Spinal cord (tissue), 10 donors: ENCODE data around the gene BORCS6. TPM values are rescaled to one million over a fixed set of nuclear protein-coding genes. Genes with fewer than 3 reads are reported as not detected.

Experiments
- DNase-seq, 6 donors: peaks; one replicate each; pipeline versions ENCODE4 v3.0.0 to v3.0.0-alpha.2; 2013 to 2015; ENCODE audit warnings: low spot score in 6 of 6, low read depth in 4 of 6
- H3K27ac ChIP-seq: one replicate; pipeline ENCODE4 v1.5.1; 2013; ENCODE audit warnings: low read depth, low read length, control low read depth
- H3K27me3 ChIP-seq: one replicate; pipeline ENCODE4 v1.6.1; 2013; ENCODE audit warnings: low read length; ENCODE audit not compliant: control insufficient read depth, insufficient read depth
- H3K36me3 ChIP-seq: one replicate; pipeline ENCODE4 v1.6.1; 2013; ENCODE audit warnings: low read length; ENCODE audit not compliant: control insufficient read depth, insufficient read depth
- H3K4me1 ChIP-seq: one replicate; pipeline ENCODE4 v1.6.1; 2013; ENCODE audit warnings: low read length; ENCODE audit not compliant: control insufficient read depth, insufficient read depth
- H3K4me3 ChIP-seq: one replicate; pipeline ENCODE4 v1.5.1; 2013; ENCODE audit warnings: low read depth, low read length, control low read depth
- H3K9me3 ChIP-seq: one replicate; pipeline ENCODE4 v1.6.1; 2013; ENCODE audit warnings: low read length; ENCODE audit not compliant: control insufficient read depth, insufficient read depth
- WGBS: methylation state at CpG from one replicate; pipeline ENCODE4 v1.1.5; 2013; ENCODE audit warnings: missing lambda C conversion rate; ENCODE audit not compliant: insufficient coverage; 5-methylcytosine and 5-hydroxymethylcytosine counted together
- polyA plus RNA-seq, 2 donors: library from polyadenylated mRNA; unstranded; fragments of 120-200 nt; gene quantifications; one replicate each; pipeline ENCODE4 v1.2.1, GENCODE V29; 2013; ENCODE audit not compliant: insufficient read length in 2 of 2
- total RNA-seq, 2 donors: library from RNA; depleted of rRNA in 1 of 2; stranded (reverse); fragments of 120-200 nt in 1 of 2; fragments of >200 nt in 1 of 2; gene quantifications; one replicate each; pipeline versions ENCODE4 v1.2.3 to v1.2.4, GENCODE V29; 2013 to 2014
- donor health status: healthy.

The BORCS6 gene
- total and polyA plus RNA-seq, 4 donors, result 3.7 to 6.8 (median 6.5) TPM

DNA sequence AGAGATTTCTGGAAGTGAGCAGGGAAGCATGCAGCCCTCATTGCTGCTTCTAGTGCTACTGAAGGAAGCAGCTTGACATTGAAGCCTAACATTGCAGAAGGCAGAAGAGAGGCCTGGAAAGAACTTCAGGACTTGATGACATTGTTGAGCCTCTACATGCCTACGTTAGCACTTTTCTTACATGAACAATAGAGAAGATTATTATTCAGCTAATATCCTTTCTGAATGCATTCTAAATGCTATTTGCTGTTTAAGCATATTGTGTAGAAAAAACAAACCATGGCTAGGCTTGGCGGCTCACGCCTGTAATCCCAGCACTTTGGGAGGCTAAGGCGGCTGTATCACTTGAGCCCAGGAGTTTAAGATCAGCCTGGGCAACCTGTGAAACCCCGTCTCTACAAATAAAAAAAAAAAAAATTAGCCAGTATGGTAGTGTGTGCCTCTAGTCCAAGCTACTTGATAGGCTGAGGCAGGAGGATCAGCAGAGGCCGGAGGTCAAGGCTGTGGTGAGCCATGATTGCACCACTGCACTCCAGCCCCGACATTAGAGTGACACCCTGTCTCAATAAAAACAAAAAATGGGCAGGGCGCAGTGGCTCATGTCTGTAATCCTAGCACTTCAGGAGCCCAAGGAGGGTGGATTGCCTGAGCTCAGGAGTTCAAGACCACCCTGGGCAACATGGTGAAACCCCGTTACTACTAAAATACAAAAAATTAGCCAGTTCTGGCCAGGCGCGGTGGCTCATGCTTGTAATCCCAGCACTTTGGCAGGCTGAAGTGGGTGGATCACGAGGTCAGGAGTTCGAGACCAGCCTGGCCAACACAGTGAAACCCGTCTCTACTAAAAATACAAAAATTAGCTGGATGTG lies 22.6 kb upstream of the BORCS6 start:
- H3K9me3 ChIP-seq, result no peaks in the 10 kb centered on the region
- no peaks in the 10 kb centered on the region for H3K27me3 ChIP-seq
- 82% methylated on average over 7 of the region's 14 CpGs for WGBS
- no peak overlapping the region for H3K4me3 ChIP-seq
- H3K4me1 ChIP-seq, result peaks cover 20% of the 10 kb centered on the region
- H3K36me3 ChIP-seq, result no peaks in the 10 kb centered on the region
- H3K27ac ChIP-seq, result no peak overlapping the region
- DNase-seq, result no peak

- peaks cover 23% of the 10 kb centered on the region for H3K4me1 ChIP-seq
- 0% methylated on average over 9 of the region's 22 CpGs for WGBS
- H3K9me3 ChIP-seq, result no peaks in the 10 kb centered on the region
- peak overlapping the region; percentile 78 for H3K4me3 ChIP-seq
- H3K27ac ChIP-seq, result peak overlapping the region; percentile 91
- no peaks in the 10 kb centered on the region for H3K27me3 ChIP-seq
- DNase-seq, result no peak
- H3K36me3 ChIP-seq, result peaks cover 5% of the 10 kb centered on the region
These were observed 20.9 kb upstream of the BORCS6 start for GRCh38 chr17:8210761-8211458.

DNA sequence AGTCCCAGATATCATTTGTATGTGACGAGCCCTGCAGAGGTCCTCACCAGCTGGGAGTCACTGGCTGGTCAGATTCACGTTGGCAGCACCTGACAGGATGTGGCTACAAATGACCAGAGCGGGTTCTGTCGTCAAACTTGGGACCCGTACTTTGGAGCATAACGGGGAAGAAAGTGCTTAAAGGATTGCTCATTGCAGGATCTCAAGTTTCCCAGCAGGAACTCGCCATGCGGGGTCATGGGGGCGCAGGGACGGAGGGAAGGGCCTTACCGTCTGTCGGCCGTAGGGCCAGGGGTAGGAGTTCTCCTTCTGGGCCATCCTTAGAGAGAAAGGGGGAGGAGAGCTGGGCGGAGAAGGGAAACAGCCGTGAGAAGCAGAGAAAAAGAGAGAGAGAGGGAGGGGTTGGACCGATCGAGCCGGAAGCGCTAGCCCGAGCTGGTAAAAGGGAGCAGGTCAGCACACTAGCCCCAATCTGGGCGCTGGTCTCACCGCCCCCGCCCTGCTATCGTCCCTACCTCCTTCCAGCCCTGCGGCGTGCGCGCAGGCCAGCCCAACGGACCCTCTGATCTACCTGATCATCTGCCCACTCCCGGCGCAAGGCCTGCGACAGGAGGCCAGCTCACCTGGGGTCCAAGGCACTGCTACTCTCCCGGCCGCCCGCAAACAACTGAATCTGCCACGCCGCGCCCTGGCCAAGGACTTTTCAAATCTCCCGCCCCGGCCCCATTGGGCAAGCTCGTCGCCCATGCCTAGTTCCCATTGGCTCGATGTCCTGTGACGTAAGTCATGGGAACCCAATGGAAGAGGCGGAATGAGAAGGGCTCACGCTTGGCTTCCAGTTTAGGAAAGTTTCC lies 20.2 kb upstream of the BORCS6 start, which contains the start of gene AURKB:
AURKB (minus strand) TSS at position 669 of the 854 bp plus-strand sequence; CDS start at position 318, 351 bp downstream.
- 2% methylated on average over 44 of the region's 46 CpGs for WGBS
- H3K36me3 ChIP-seq, result peaks cover 7% of the 10 kb centered on the region

DNA sequence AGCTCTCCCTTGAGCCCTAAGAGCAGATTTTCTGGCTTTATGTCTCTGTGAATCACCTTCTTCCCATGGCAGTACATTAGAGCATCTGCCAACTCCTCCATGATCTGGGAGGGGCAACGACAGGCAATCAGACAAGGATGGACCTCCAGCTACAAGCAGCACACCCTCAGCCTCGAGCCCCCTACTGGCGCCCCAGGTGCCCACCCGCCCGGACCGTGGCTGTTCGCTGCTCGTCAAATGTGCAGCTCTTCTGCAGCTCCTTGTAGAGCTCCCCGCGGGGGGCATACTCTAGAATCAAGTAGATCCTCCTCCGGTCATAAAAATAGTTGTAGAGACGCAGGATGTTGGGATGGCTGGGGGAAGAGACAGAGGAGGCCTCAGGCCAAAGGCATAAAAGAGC lies 16.6 kb upstream of the BORCS6 start:
- no peak for DNase-seq
- Histone ChIP-seq H3K4me3 (no peak overlapping the region), H3K36me3 (peaks cover 12% of the 10 kb centered on the region), H3K4me1 (peaks cover 23% of the 10 kb centered on the region), H3K27ac (no peak overlapping the region), H3K27me3 (no peaks in the 10 kb centered on the region), H3K9me3 (no peaks in the 10 kb centered on the region)
- WGBS, result 89% methylated on average over 10 of the region's 12 CpGs

More for the DNA sequence above, 20.2 kb upstream of the BORCS6 start, which contains the start of gene AURKB:
- H3K4me1 ChIP-seq, result peaks cover 23% of the 10 kb centered on the region
- peak within 1 kb of the TSS; percentile 78 for H3K4me3 ChIP-seq
- H3K27me3 ChIP-seq, result no peaks in the 10 kb centered on the region
- DNase-seq, result peak; percentile 90 to 99 (median 96)
- no peaks in the 10 kb centered on the region for H3K9me3 ChIP-seq
- peak within 1 kb of the TSS; percentile 91 for H3K27ac ChIP-seq

GRCh38 chr17:8204761-8205555 lies 15.0 kb upstream of the BORCS6 start:
- Histone ChIP-seq H3K36me3 (peaks cover 12% of the 10 kb centered on the region), H3K9me3 (no peaks in the 10 kb centered on the region), H3K27ac (no peak overlapping the region), H3K4me3 (no peak overlapping the region), H3K27me3 (no peaks in the 10 kb centered on the region), H3K4me1 (peaks cover 24% of the 10 kb centered on the region)
- WGBS, result 89% methylated on average over 16 of the region's 19 CpGs
- no peak for DNase-seq

DNA sequence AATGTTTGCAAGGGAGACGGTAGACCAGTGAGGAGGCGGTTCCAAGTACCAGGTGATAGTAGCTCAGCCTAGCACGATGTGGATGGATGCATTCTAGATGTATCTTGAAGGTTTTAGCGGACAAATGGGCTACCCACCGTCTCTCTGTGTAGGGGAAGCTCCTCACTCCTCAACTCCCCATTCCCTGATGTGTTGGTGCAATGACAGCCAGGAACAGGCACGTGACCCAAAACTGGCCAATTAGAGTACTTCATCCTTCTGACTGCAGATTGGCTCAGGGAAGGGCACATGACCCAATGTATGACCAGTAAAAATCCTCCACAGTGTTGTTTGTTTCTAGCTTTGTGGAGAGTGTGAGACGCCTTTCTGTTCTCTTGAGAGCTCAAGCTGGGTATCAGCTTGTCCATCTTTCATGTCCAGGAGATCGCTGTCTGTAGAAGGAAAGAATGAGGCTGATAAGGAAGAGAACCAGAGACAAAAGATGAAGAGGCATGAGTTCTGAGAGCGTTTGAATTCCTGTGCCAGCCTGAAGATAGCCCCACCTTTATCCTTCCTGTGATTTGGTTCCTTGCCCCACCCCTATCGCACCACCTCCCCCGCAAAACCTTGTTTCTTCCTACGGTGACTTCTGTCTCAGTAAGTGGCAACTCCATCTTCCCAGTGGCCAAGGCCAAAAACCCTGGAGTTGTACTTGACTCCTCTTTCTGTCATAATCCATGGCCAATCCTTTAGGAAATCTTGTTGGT lies 2.3 kb upstream of the BORCS6 start:
- Histone ChIP-seq H3K4me1 (peaks cover 47% of the 10 kb centered on the region), H3K36me3 (no peaks in the 10 kb centered on the region), H3K27ac (peak overlapping the region; percentile 97), H3K4me3 (peak overlapping the region; percentile 47), H3K9me3 (no peaks in the 10 kb centered on the region), H3K27me3 (no peaks in the 10 kb centered on the region)
- 7% methylated on average over 11 of the region's 12 CpGs for WGBS
- DNase-seq, result peak; percentile 93 to 99 (median 94)

GRCh38 chr17:8190506-8190905 lies 526 bp upstream of the BORCS6 start:
- peaks cover 52% of the 10 kb centered on the region for H3K4me1 ChIP-seq
- no peaks in the 10 kb centered on the region for H3K36me3 ChIP-seq
- H3K27ac ChIP-seq, result peak overlapping the region; percentile 98
- H3K27me3 ChIP-seq, result no peaks in the 10 kb centered on the region
- H3K9me3 ChIP-seq, result no peaks in the 10 kb centered on the region
- WGBS, result 0% methylated on average over 3 of the region's 6 CpGs
- no peak for DNase-seq
- H3K4me3 ChIP-seq, result peak overlapping the region; percentile 94

DNA sequence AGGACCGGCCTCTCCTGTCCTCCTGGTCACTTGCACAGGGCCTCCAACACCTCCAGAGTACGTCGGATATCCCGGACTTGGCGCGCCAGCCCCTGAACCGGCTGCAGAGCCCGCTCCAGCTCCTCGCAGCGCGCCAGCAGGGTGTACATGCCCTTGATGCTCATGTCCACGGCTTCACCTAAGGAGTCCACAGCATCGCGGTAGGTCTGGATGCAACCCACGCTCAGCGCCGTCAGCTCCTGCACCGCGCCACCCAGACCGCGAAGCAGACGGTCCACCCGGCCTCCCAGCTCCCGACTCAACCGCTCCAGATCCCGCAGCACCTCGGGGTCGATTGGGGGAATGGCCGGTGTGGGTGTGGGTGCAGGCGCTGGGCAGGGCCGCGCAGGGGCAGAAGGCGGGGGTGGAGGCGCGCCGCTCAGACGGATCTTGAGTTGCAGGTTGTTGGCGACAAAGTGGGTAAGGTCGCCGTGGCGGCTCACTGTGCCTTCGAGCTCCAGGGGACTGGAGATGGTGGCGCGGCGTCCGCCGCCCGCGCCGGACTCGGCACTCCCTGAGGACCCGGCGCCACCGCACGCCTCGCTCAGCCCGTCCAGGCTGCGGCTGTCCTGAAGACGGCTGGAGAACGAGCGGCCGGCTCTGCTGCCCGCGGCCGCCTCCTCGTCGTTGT lies 804 bp downstream of the BORCS6 start:
- peak overlapping the region; percentile 100 for H3K27ac ChIP-seq
- H3K9me3 ChIP-seq, result no peaks in the 10 kb centered on the region
- H3K4me1 ChIP-seq, result peaks cover 52% of the 10 kb centered on the region
- 4% methylated on average over 67 of the region's 67 CpGs for WGBS
- no peaks in the 10 kb centered on the region for H3K36me3 ChIP-seq
- DNase-seq, result peak in 1 of 6 donors; percentile 22
- H3K4me3 ChIP-seq, result peak overlapping the region; percentile 94
- no peaks in the 10 kb centered on the region for H3K27me3 ChIP-seq
